HEK293T (cell line): ENCODE results near the gene ENAH.

Experiments used
- CTCF ChIA-PET: fragments of 350-600 bp; formaldehyde crosslinking; extraction: SDS; loops from one replicate; lab custom pipeline; 2021; ENCODE audit warnings: antibody characterized with exemption, inconsistent platforms; lab: Yijun Ruan, JAX
- POLR2A ChIA-PET: fragments of 350-600 bp; formaldehyde crosslinking; extraction: SDS; loops from one replicate; lab custom pipeline; 2020; ENCODE audit warnings: antibody characterized with exemption, inconsistent platforms; lab: Yijun Ruan, JAX
- DNase-seq: peaks from one replicate; pipeline ENCODE4 v3.0.0; 2012; ENCODE audit warnings: mixed read lengths; ENCODE audit errors: extremely low spot score
- ARNT ChIP-seq: fragments of 450-650 bp; IDR thresholded peaks from 2 replicates; pipeline ENCODE4 v1.6.1; 2017; ENCODE audit warnings: mild to moderate bottlenecking
- BHLHE40 ChIP-seq: fragments of 450-650 bp; IDR thresholded peaks from 2 replicates; pipeline ENCODE4 v1.6.1; 2016; ENCODE audit warnings: mild to moderate bottlenecking, moderate library complexity, borderline replicate concordance
- CTBP1 ChIP-seq: fragments of 450-650 bp; IDR thresholded peaks from 2 replicates; pipeline ENCODE4 v1.6.1; 2016; ENCODE audit warnings: borderline replicate concordance
- ELF4 ChIP-seq: fragments of 450-650 bp; IDR thresholded peaks from 2 replicates; pipeline ENCODE4 v1.6.1; 2017; ENCODE audit warnings: antibody characterized with exemption
- FOXA1 ChIP-seq: fragments of 450-650 bp; IDR thresholded peaks from 2 replicates; pipeline ENCODE4 v1.6.1; 2016; ENCODE audit warnings: mild to moderate bottlenecking
- FOXK2 ChIP-seq: fragments of 450-650 bp; IDR thresholded peaks from 2 replicates; pipeline ENCODE4 v1.6.1; 2016; ENCODE audit warnings: mild to moderate bottlenecking
- FOXM1 ChIP-seq: fragments of 450-650 bp; IDR thresholded peaks from 2 replicates; pipeline ENCODE4 v1.6.1; 2017; ENCODE audit warnings: mild to moderate bottlenecking, borderline replicate concordance
- HDGF ChIP-seq: fragments of 450-650 bp; IDR thresholded peaks from 2 replicates; pipeline ENCODE4 v1.6.1; 2017; ENCODE audit warnings: antibody characterized with exemption, borderline replicate concordance
- L3MBTL2 ChIP-seq: fragments of 450-650 bp; conservative IDR thresholded peaks from 2 replicates; pipeline ENCODE4 v1.6.1; 2016; ENCODE audit warnings: mild to moderate bottlenecking
- LEF1 ChIP-seq: fragments of 450-650 bp; IDR thresholded peaks from 2 replicates; pipeline ENCODE4 v1.6.1; 2017; ENCODE audit warnings: mild to moderate bottlenecking, borderline replicate concordance
- NFRKB ChIP-seq: fragments of 450-650 bp; IDR thresholded peaks from 2 replicates; pipeline ENCODE4 v1.6.1; 2016; ENCODE audit warnings: mild to moderate bottlenecking, moderate library complexity
- SP1 ChIP-seq: fragments of 450-650 bp; IDR thresholded peaks from 2 replicates; pipeline ENCODE4 v1.6.1; 2017
- SUZ12 ChIP-seq: fragments of 450-650 bp; IDR thresholded peaks from 2 replicates; pipeline ENCODE4 v1.6.1; 2016; ENCODE audit warnings: mild to moderate bottlenecking
- TARDBP ChIP-seq: fragments of 450-650 bp; IDR thresholded peaks from 2 replicates; pipeline ENCODE4 v1.6.1; 2016
- ZNF384 ChIP-seq: fragments of 450-650 bp; IDR thresholded peaks from 2 replicates; pipeline ENCODE4 v1.6.1; 2016
- TF ChIP-seq, protein P1 (sequence below): fragments of 450-650 bp; IDR thresholded peaks from 2 replicates; pipeline ENCODE4 v1.6.1; 2016

The ENAH gene

DNA sequence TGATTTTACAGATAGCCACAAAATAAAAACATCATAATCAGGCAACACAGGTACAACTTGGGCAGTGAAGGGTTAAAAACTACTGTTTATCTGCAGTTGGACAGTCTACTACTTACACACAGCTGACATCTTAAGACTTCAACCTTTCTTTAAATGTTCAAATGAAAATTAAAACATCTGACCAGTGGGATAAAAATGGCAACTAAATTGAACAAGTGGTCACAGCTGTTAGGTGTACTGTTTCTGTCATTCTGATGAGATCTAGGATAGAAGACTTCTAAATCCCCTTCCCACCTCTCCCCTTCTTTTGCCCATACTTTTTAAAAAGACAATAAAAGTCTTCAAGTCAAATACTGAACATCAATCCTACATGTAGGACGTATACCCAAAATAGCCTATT lies 56.2 kb downstream of the ENAH start:
- DNase-seq, result no peak
- ChIA-PET POLR2A (no interaction called here), CTCF (interaction anchor here (0.6 to 1.1 kb wide), 2 partner anchors 10 to 181 kb away, joined by 3 to 4 read pairs; no protein-coding TSS in a partner anchor)
- TF ChIP-seq ARNT, result no peak
- TF ChIP-seq SUZ12, result no peak
- TF ChIP-seq FOXM1, result no peak
- TF ChIP-seq FOXK2, result no peak
- no peak for TF ChIP-seq BHLHE40
- no peak for TF ChIP-seq FOXA1
- TF ChIP-seq SP1, result no peak
- TF ChIP-seq, protein P1, sequence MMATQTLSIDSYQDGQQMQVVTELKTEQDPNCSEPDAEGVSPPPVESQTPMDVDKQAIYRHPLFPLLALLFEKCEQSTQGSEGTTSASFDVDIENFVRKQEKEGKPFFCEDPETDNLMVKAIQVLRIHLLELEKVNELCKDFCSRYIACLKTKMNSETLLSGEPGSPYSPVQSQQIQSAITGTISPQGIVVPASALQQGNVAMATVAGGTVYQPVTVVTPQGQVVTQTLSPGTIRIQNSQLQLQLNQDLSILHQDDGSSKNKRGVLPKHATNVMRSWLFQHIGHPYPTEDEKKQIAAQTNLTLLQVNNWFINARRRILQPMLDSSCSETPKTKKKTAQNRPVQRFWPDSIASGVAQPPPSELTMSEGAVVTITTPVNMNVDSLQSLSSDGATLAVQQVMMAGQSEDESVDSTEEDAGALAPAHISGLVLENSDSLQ, result no peak
- TF ChIP-seq LEF1, result no peak
- no peak for TF ChIP-seq TARDBP
- TF ChIP-seq L3MBTL2, result no peak
- TF ChIP-seq ZNF384, result no peak
- TF ChIP-seq ELF4, result no peak
- TF ChIP-seq NFRKB, result no peak
- TF ChIP-seq HDGF, result no peak
- no peak for TF ChIP-seq CTBP1

DNA sequence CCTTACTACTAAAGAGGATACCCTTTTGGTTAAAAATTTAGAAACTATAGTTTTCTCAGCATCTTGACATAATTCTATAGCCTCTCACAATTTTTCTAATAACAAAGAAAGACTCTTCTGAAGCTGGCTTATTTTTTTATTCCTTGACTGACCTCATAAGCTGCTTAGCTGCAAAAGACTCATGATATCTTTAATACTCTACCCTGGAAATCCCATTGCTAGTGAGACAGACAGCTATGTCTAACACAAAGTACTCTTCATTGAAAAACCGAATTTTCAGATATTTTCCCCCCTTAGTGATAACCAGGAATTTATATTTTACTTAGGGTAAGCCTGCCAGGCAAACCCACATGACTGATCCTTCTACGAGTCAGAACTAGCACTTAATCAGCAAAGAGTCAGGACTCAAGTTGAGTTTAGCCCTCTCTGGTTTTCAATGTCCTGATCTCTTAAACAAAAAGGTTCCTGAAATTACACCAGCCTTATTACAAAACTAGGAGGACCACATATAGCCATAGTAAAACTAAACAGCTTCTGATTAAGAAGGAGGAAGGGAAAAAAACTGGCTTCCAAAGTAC lies 56.9 kb downstream of the ENAH start:
- POLR2A ChIA-PET, result interaction anchor here (1.0 kb wide), 1 partner anchor 182 kb away, joined by 3 read pairs; the partner anchor contains the start of gene SRP9
- DNase-seq, result no peak
- CTCF ChIA-PET, result interaction anchor here (0.6 to 1.1 kb wide), 2 partner anchors 11 to 182 kb away, joined by 3 to 4 read pairs; no protein-coding TSS in a partner anchor
- TF ChIP-seq SP1, result no peak

DNA sequence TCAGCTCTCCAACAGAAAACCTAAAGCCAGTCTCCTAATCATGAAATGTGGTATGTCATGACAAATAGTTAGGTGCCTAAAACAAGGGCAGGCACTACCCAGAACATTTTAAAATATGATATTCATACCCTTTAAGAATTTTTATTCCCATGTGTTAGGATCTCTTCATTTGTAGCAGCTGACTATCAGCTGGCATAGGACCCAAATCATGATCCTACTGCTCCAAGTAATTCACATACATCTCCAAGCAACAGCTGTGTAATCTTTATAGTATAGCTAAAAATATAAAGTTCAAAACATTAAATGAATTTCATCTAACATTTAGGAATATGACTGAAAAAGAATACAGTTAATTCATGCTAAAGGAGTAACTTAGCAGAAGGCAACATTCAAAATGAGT lies 57.5 kb downstream of the ENAH start:
- ChIA-PET POLR2A (interaction anchor here (1.0 kb wide), 1 partner anchor 182 kb away, joined by 3 read pairs; the partner anchor contains the start of gene SRP9), CTCF (interaction anchor here (0.6 kb wide), 1 partner anchor 217 kb away, joined by 3 read pairs; no protein-coding TSS in a partner anchor)
- DNase-seq, result no peak
- no peak for TF ChIP-seq ZNF384
- no peak for TF ChIP-seq ELF4
- TF ChIP-seq L3MBTL2, result no peak
- TF ChIP-seq FOXM1, result no peak
- TF ChIP-seq CTBP1, result no peak
- no peak for TF ChIP-seq NFRKB
- TF ChIP-seq TARDBP, result no peak
- no peak for TF ChIP-seq SP1

DNA sequence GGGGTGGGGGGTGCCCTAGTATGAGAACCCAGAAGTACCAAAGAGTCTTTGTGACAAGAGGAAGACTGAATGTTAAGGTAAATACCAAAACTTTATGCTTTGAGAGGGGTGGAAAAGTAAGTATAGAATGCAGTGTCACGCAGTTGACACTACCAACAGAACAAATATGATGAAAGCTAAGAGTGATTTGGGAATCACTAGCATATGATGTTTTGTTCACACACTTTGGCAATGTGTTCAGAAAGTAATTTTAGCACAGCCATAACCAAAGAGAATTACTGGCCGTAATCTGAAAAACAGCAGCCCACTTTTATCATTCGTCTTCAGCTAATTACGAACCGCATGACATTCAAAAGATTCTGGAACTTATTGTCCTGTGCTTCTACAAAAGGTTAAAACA lies 59.5 kb downstream of the ENAH start:
- ChIA-PET CTCF (interaction anchor here (0.7 kb wide), 1 partner anchor 13 kb away, joined by 5 read pairs; no protein-coding TSS in a partner anchor), POLR2A (interaction anchor here (1.5 kb wide), 1 partner anchor 13 kb away, joined by 3 read pairs; no protein-coding TSS in a partner anchor)
- DNase-seq, result no peak
- TF ChIP-seq TARDBP, result no peak
- TF ChIP-seq ARNT, result no peak
- TF ChIP-seq SP1, result no peak
- TF ChIP-seq HDGF, result no peak
- no peak for TF ChIP-seq FOXM1
- no peak for TF ChIP-seq SUZ12
- TF ChIP-seq CTBP1, result no peak
- no peak for TF ChIP-seq FOXA1
- TF ChIP-seq ZNF384, result no peak
- TF ChIP-seq NFRKB, result no peak
- no peak for TF ChIP-seq L3MBTL2
- TF ChIP-seq ELF4, result no peak
- no peak for TF ChIP-seq FOXK2
- no peak for TF ChIP-seq BHLHE40
- no peak for TF ChIP-seq LEF1
- TF ChIP-seq, protein P1, result no peak

DNA sequence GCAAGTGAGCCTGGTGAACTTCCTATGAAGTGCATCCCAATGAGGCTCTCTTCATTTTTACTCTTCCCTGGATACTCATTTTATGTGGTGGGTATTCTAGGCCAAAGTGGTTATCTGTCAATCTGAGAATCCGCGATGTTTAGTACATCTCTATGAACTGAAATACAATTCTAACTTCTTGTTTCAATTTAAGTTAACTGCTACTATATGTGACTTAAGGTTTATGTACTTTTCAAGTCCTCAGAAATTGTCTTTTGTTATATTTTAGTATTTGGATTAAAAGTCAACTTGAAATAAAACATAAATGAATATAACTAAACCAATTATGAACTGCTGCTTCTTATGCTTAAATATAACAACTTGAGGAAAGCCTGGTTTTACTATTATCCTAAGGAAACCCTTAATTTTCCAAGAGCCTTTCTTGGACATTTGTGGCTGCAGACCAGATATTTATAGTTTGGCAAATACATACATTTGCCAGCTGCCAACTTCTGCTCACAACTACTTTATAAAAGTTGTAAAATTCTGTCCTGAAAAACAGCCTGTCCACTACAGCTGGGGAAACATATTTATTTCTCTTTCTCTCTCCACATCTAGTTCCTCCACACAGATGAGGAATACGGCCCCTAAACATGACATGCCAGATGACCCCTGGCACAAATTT lies 60.4 kb downstream of the ENAH start:
- ChIA-PET CTCF (interaction anchor here (0.6 kb wide), 1 partner anchor 10 kb away, joined by 3 read pairs; no protein-coding TSS in a partner anchor), POLR2A (interaction anchor here (1.5 kb wide), 1 partner anchor 14 kb away, joined by 3 read pairs; no protein-coding TSS in a partner anchor)
- no peak for TF ChIP-seq NFRKB

DNA sequence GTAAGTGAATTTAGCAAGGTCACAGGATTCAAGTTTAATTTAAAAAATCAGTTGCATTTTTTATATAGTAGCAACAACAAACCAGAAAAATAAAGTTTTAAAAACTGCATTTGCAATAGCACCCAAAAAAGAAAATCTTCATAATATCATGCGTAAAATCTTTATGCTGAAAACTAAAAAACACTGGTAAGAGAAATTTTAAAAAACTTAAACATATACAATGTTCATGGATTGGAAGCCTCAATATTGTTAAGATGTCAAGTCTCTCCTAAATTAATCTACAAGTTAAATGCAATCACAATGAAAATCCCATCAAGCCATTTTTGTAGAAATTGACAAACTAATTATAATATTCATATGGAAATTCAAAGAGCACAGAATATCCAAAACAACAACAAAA lies 65.6 kb downstream of the ENAH start:
- ChIA-PET CTCF (no interaction called here), POLR2A (no interaction called here)
- TF ChIP-seq ARNT (no peak), LEF1 (no peak), HDGF (no peak), FOXK2 (no peak), FOXM1 (no peak), NFRKB (no peak), FOXA1 (no peak), TARDBP (no peak), L3MBTL2 (no peak), BHLHE40 (no peak), SUZ12 (no peak), SP1 (no peak), CTBP1 (no peak), ELF4 (no peak), ZNF384 (no peak)
- TF ChIP-seq, protein P1, result no peak
- DNase-seq, result no peak

More for the DNA sequence above, 60.4 kb downstream of the ENAH start:
- no peak for DNase-seq
